HepG2 (cell line): ENCODE measurements around the gene DDAH2. TPM values are rescaled to one million over a fixed set of nuclear protein-coding genes. Genes with fewer than 3 reads are reported as not detected.

Experiments used
- FLYWCH1 ChIP-seq: sonication (generic); formaldehyde crosslinking; IDR thresholded peaks from 2 replicates; pipeline ENCODE4 v1.8.1; 2023; ENCODE audit warnings: mild to moderate bottlenecking, missing genetic modification reagents
- MED13 ChIP-seq: sonication (generic); formaldehyde crosslinking; IDR thresholded peaks from 2 replicates; pipeline ENCODE4 v1.5.0; 2020; ENCODE audit warnings: missing genetic modification reagents
- POGZ ChIP-seq: sonication (generic); formaldehyde crosslinking; IDR thresholded peaks from 2 replicates; pipeline ENCODE4 v1.4.0; 2020; ENCODE audit warnings: mild to moderate bottlenecking, missing genetic modification reagents
- RNF2 ChIP-seq: fragments of 450-650 bp; conservative IDR thresholded peaks from 2 replicates; pipeline ENCODE4 v1.6.1; 2016; ENCODE audit warnings: low read depth
- SALL1 ChIP-seq: sonication (generic); formaldehyde crosslinking; IDR thresholded peaks from 2 replicates; pipeline ENCODE4 v1.8.0; 2022; ENCODE audit warnings: mild to moderate bottlenecking, missing genetic modification reagents
- ZBTB7A ChIP-seq: sonication (generic); formaldehyde crosslinking; IDR thresholded peaks from 2 replicates; pipeline ENCODE4 v1.8.0; 2022; ENCODE audit warnings: mild to moderate bottlenecking, missing genetic modification reagents
- ZMYM4 ChIP-seq: sonication (generic); formaldehyde crosslinking; IDR thresholded peaks from 2 replicates; pipeline ENCODE4 v1.8.1; 2023; ENCODE audit warnings: mild to moderate bottlenecking, missing genetic modification reagents
- ZNF143 ChIP-seq: sonication (generic); formaldehyde crosslinking; IDR thresholded peaks from 2 replicates; pipeline ENCODE4 v1.4.0; 2020; ENCODE audit warnings: missing genetic modification reagents
- ZNF264 ChIP-seq: sonication (generic); formaldehyde crosslinking; IDR thresholded peaks from 2 replicates; pipeline ENCODE4 v1.4.0; 2020; ENCODE audit warnings: missing genetic modification reagents
- ZNF276 ChIP-seq: sonication (generic); formaldehyde crosslinking; IDR thresholded peaks from 2 replicates; pipeline ENCODE4 v1.4.0; 2020; ENCODE audit warnings: mild to moderate bottlenecking, low read depth, missing genetic modification reagents
- ZNF354B ChIP-seq: sonication (generic); formaldehyde crosslinking; IDR thresholded peaks from 2 replicates; pipeline ENCODE4 v1.8.0; 2022; ENCODE audit warnings: mild to moderate bottlenecking, missing genetic modification reagents
- ZNF616 ChIP-seq: sonication (generic); formaldehyde crosslinking; IDR thresholded peaks from 2 replicates; pipeline ENCODE4 v1.5.0; 2020; ENCODE audit warnings: low read depth, mild to moderate bottlenecking, missing genetic modification reagents
- ZNF800 ChIP-seq: sonication (generic); formaldehyde crosslinking; IDR thresholded peaks from 2 replicates; pipeline ENCODE4 v1.4.0; 2020; ENCODE audit warnings: missing genetic modification reagents
- polyA plus RNA-seq, 8 experiments: library from polyadenylated mRNA; depleted of rRNA in 3 of 8; stranded (reverse) in 7 of 8; unstranded in 1 of 8; fragments of >200 nt; fragmentation: Illumina TruSeq in 4 of 8; extraction: Trizol in 4 of 8; gene quantifications; 2 replicates each; pipeline versions ENCODE4 v1.2.1 to v1.2.3, GENCODE V29; 2011 to 2016; ENCODE audit warnings: low read depth in 4 of 8, missing spikeins in 1 of 8, mixed read lengths in 1 of 8; ENCODE audit not compliant: insufficient read depth in 1 of 8
- total RNA-seq, 5 experiments: library from RNA; depleted of rRNA; stranded (reverse); fragments of >200 nt; fragmentation: Illumina TruSeq; extraction: Trizol; gene quantifications; 2 replicates each; pipeline ENCODE4 v1.2.3, GENCODE V29; 2016; ENCODE audit warnings: low read depth in 1 of 5
- TF ChIP-seq, protein P1 (sequence below): IDR thresholded peaks from 2 replicates; pipeline ENCODE4 v1.6.1; 2016; ENCODE audit warnings: low read depth, missing genetic modification reagents, missing compliant biosample characterization
- TF ChIP-seq, protein P2 (sequence below): sonication (generic); formaldehyde crosslinking; IDR thresholded peaks from 2 replicates; pipeline ENCODE4 v1.4.0; 2020; ENCODE audit warnings: missing genetic modification reagents
- TF ChIP-seq, protein P3 (sequence below): sonication (generic); formaldehyde crosslinking; IDR thresholded peaks from 2 replicates; pipeline ENCODE4 v1.5.1; 2020; ENCODE audit warnings: mild to moderate bottlenecking, missing genetic modification reagents

The DDAH2 gene
- total and polyA plus RNA-seq, 2 of the 13 experiments (the other 11 are each of a cell fraction or from before 2014, with no cell fraction given): 16.4 to 21.1 TPM

DNA sequence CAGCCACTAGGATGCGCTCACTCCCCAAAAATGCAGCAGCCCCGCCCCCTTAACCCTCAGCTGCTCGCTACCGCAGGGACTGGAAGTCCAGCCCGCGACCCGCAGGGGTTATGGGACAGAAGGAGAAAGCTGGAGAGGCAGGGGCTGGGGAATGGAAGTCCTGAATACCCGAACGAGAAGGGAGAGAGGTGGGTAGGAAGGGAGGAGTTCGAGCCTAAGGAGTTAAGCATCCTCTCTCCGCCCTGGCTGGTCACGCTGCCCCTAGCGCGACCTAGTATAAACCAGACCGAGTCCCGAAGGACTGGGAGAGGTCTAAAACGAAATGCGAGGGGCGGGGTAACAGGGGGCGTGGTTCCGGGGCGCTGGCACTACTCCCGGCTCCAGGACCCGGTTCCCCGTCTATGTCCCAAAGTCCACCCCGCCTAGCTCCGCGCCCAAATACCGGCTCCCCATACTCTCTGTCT lies 448 bp upstream of the DDAH2 start (continued):
- peak; percentile 39 for TF ChIP-seq SALL1 (CRISPR knock-in tag)
- TF ChIP-seq, protein P1, sequence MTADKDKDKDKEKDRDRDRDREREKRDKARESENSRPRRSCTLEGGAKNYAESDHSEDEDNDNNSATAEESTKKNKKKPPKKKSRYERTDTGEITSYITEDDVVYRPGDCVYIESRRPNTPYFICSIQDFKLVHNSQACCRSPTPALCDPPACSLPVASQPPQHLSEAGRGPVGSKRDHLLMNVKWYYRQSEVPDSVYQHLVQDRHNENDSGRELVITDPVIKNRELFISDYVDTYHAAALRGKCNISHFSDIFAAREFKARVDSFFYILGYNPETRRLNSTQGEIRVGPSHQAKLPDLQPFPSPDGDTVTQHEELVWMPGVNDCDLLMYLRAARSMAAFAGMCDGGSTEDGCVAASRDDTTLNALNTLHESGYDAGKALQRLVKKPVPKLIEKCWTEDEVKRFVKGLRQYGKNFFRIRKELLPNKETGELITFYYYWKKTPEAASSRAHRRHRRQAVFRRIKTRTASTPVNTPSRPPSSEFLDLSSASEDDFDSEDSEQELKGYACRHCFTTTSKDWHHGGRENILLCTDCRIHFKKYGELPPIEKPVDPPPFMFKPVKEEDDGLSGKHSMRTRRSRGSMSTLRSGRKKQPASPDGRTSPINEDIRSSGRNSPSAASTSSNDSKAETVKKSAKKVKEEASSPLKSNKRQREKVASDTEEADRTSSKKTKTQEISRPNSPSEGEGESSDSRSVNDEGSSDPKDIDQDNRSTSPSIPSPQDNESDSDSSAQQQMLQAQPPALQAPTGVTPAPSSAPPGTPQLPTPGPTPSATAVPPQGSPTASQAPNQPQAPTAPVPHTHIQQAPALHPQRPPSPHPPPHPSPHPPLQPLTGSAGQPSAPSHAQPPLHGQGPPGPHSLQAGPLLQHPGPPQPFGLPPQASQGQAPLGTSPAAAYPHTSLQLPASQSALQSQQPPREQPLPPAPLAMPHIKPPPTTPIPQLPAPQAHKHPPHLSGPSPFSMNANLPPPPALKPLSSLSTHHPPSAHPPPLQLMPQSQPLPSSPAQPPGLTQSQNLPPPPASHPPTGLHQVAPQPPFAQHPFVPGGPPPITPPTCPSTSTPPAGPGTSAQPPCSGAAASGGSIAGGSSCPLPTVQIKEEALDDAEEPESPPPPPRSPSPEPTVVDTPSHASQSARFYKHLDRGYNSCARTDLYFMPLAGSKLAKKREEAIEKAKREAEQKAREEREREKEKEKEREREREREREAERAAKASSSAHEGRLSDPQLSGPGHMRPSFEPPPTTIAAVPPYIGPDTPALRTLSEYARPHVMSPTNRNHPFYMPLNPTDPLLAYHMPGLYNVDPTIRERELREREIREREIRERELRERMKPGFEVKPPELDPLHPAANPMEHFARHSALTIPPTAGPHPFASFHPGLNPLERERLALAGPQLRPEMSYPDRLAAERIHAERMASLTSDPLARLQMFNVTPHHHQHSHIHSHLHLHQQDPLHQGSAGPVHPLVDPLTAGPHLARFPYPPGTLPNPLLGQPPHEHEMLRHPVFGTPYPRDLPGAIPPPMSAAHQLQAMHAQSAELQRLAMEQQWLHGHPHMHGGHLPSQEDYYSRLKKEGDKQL (CRISPR knock-in tag): peak; percentile 41; the same call in 1 of the 2 replicates
- peak; percentile 64; the same call in 1 of the 2 replicates for TF ChIP-seq ZNF800
- no peak for TF ChIP-seq ZNF354B (CRISPR knock-in tag)
- no peak for TF ChIP-seq ZNF616 (CRISPR knock-in tag)
- TF ChIP-seq, protein P2, sequence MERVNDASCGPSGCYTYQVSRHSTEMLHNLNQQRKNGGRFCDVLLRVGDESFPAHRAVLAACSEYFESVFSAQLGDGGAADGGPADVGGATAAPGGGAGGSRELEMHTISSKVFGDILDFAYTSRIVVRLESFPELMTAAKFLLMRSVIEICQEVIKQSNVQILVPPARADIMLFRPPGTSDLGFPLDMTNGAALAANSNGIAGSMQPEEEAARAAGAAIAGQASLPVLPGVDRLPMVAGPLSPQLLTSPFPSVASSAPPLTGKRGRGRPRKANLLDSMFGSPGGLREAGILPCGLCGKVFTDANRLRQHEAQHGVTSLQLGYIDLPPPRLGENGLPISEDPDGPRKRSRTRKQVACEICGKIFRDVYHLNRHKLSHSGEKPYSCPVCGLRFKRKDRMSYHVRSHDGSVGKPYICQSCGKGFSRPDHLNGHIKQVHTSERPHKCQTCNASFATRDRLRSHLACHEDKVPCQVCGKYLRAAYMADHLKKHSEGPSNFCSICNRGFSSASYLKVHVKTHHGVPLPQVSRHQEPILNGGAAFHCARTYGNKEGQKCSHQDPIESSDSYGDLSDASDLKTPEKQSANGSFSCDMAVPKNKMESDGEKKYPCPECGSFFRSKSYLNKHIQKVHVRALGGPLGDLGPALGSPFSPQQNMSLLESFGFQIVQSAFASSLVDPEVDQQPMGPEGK (CRISPR knock-in tag): peak; percentile 69
- TF ChIP-seq ZNF264 (CRISPR knock-in tag): peak; percentile 63
- TF ChIP-seq ZMYM4 (CRISPR knock-in tag): peak; percentile 32; the same call in 1 of the 2 replicates
- peak; percentile 80 for TF ChIP-seq ZBTB7A (CRISPR knock-in tag)
- TF ChIP-seq POGZ: peak; percentile 27
- TF ChIP-seq FLYWCH1 (CRISPR knock-in tag): peak; percentile 86; the same call in 1 of the 2 replicates
- TF ChIP-seq RNF2: no peak
- TF ChIP-seq ZNF143 (CRISPR knock-in tag): no peak
- TF ChIP-seq, protein P3, sequence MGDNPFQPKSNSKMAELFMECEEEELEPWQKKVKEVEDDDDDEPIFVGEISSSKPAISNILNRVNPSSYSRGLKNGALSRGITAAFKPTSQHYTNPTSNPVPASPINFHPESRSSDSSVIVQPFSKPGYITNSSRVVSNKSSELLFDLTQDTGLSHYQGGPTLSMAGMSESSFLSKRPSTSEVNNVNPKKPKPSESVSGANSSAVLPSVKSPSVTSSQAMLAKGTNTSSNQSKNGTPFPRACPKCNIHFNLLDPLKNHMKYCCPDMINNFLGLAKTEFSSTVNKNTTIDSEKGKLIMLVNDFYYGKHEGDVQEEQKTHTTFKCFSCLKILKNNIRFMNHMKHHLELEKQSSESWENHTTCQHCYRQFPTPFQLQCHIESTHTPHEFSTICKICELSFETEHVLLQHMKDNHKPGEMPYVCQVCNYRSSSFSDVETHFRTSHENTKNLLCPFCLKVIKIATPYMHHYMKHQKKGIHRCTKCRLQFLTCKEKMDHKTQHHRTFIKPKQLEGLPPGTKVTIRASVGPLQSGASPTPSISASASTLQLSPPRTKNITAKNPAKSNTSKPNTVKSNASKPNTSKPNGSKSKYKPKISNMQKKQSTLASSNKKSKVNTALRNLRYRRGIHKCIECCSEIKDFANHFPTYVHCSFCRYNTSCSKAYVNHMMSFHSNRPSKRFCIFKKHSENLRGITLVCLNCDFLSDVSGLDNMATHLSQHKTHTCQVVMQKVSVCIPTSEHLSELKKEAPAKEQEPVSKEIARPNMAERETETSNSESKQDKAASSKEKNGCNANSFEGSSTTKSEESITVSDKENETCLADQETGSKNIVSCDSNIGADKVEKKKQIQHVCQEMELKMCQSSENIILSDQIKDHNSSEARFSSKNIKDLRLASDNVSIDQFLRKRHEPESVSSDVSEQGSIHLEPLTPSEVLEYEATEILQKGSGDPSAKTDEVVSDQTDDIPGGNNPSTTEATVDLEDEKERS (CRISPR knock-in tag): peak; percentile 21
- 0 out of 2 replicates have a peak, but pooled peaks have one; percentile 34 for TF ChIP-seq MED13 (CRISPR knock-in tag)
- TF ChIP-seq ZNF276 (CRISPR knock-in tag): no peak
